GM19099 (cell line): Measurements from ENCODE around the gene TXNL4A.
A peak's percentile ranks its signal among the peaks of the same experiment; 100 is the strongest.

Experiments used
- POLR2A ChIP-seq: IDR thresholded peaks from 3 replicates; pipeline ENCODE4 v1.6.1; 2011; ENCODE audit warnings: low read depth; ENCODE audit not compliant: insufficient read length; ENCODE audit errors: extremely low read depth

The TXNL4A gene

GRCh38 chr18:79974025-79974654 lies 14.2 kb downstream of the TXNL4A start:
- no peak for TF ChIP-seq POLR2A

- TF ChIP-seq POLR2A = no peak
Measured at GRCh38 chr18:79973517-79973916, 14.8 kb downstream of the TXNL4A start.

GRCh38 chr18:79972720-79973119 lies 15.6 kb downstream of the TXNL4A start:
- no peak for TF ChIP-seq POLR2A

- TF ChIP-seq POLR2A = no peak
Measured at GRCh38 chr18:79971986-79972385, 16.4 kb downstream of the TXNL4A start.

GRCh38 chr18:79971211-79971952 lies 17.0 kb downstream of the TXNL4A start:
- TF ChIP-seq POLR2A = no peak

GRCh38 chr18:79970419-79971133 lies 17.8 kb downstream of the TXNL4A start:
- TF ChIP-seq POLR2A = no peak

- TF ChIP-seq POLR2A = no peak
Measured at GRCh38 chr18:79965119-79965902, 23.1 kb downstream of the TXNL4A start.

GRCh38 chr18:79964330-79965118 lies 23.8 kb downstream of the TXNL4A start, which contains the start of gene HSBP1L1:
Gene HSBP1L1, plus strand, starts transcription at chr18:79964643. Its CDS starts 93 bp downstream, at chr18:79964736.
- peak; percentile 36 for TF ChIP-seq POLR2A

GRCh38 chr18:79963658-79964329 lies 24.6 kb downstream of the TXNL4A start:
- TF ChIP-seq POLR2A = no peak

GRCh38 chr18:79962835-79963657 lies 25.3 kb downstream of the TXNL4A start:
- TF ChIP-seq POLR2A = no peak

GRCh38 chr18:79962311-79962710 lies 26.1 kb downstream of the TXNL4A start:
- no peak for TF ChIP-seq POLR2A

- no peak for TF ChIP-seq POLR2A
Measured at GRCh38 chr18:79961527-79962291, 26.7 kb downstream of the TXNL4A start.
